Keratinocyte (primary cell): ENCODE data around the gene ANKS1B. TPM values are rescaled to one million over a fixed set of nuclear protein-coding genes. Genes with fewer than 3 reads are reported as not detected.

Experiments used
- DNase-seq: peaks from one replicate; pipeline ENCODE4 v3.0.0-alpha.2; 2011; ENCODE audit warnings: low read depth, missing footprints, low spot score
- FAIRE-seq: peaks from 2 replicates; lab custom pipeline; 2011; peaks lifted over from hg19 to GRCh38; lab: Jason Lieb, UNC
- H2AFZ ChIP-seq: 2 replicates; pipeline ENCODE4 v1.6.0; 2012; ENCODE audit warnings: low read length, control low read depth, inconsistent platforms; ENCODE audit not compliant: control insufficient read depth
- H3K27ac ChIP-seq: 2 replicates; pipeline ENCODE4 v1.5.1; 2011; ENCODE audit warnings: low read length; ENCODE audit not compliant: control insufficient read depth, insufficient read depth
- H3K27me3 ChIP-seq: 3 replicates; pipeline ENCODE4 v1.6.0; 2011; ENCODE audit warnings: low read length; ENCODE audit not compliant: control insufficient read depth, insufficient read depth; ENCODE audit errors: extremely low read depth
- H3K36me3 ChIP-seq, 2 experiments: 2 replicates in 1 of 2; 3 replicates in 1 of 2; pipeline ENCODE4 v1.5.1; 2011; ENCODE audit warnings: low read length in 2 of 2, mild to moderate bottlenecking in 1 of 2; ENCODE audit not compliant: control insufficient read depth in 2 of 2, insufficient read depth in 2 of 2; ENCODE audit errors: extremely low read depth in 1 of 2
- H3K4me1 ChIP-seq: 3 replicates; pipeline ENCODE4 v1.5.1; 2011; ENCODE audit warnings: low read length; ENCODE audit not compliant: control insufficient read depth, insufficient read depth; ENCODE audit errors: extremely low read depth
- H3K4me2 ChIP-seq: 3 replicates; pipeline ENCODE4 v1.6.0; 2011; ENCODE audit warnings: low read depth, low read length; ENCODE audit not compliant: control insufficient read depth, insufficient read depth; ENCODE audit errors: extremely low read depth
- H3K4me3 ChIP-seq, 3 experiments: fragments of 200-600 bp in 1 of 3; sonication (generic) in 1 of 3; 2 replicates in 2 of 3; 3 replicates in 1 of 3; pipeline ENCODE4 v1.5.1; 2011 to 2016; ENCODE audit warnings: low read length in 3 of 3, mild to moderate bottlenecking in 3 of 3, control low read depth in 2 of 3, inconsistent platforms in 1 of 3, low read depth in 1 of 3, mixed read lengths in 1 of 3, mixed run types in 1 of 3, moderate library complexity in 1 of 3; ENCODE audit not compliant: control insufficient read depth in 2 of 3, insufficient read depth in 2 of 3; ENCODE audit errors: extremely low read depth in 1 of 3
- H3K79me2 ChIP-seq: 2 replicates; pipeline ENCODE4 v1.6.0; 2012; ENCODE audit warnings: low read length; ENCODE audit not compliant: control insufficient read depth, insufficient read depth
- H3K9ac ChIP-seq: 3 replicates; pipeline ENCODE4 v1.6.0; 2011; ENCODE audit warnings: low read length; ENCODE audit not compliant: control insufficient read depth, insufficient read depth; ENCODE audit errors: extremely low read depth
- H3K9me1 ChIP-seq: 3 replicates; pipeline ENCODE4 v1.6.0; 2011; ENCODE audit warnings: low read length; ENCODE audit not compliant: control insufficient read depth, insufficient read depth; ENCODE audit errors: extremely low read depth
- H3K9me3 ChIP-seq: 2 replicates; pipeline ENCODE4 v1.5.1; 2012; ENCODE audit warnings: low read depth, low read length; ENCODE audit not compliant: control insufficient read depth
- H4K20me1 ChIP-seq: 3 replicates; pipeline ENCODE4 v1.6.0; 2011; ENCODE audit warnings: low read length; ENCODE audit not compliant: control insufficient read depth, insufficient read depth; ENCODE audit errors: extremely low read depth
- CTCF ChIP-seq, 3 experiments: IDR thresholded peaks in 1 of 3; conservative IDR thresholded peaks in 1 of 3; optimal IDR thresholded peaks in 1 of 3; 2 replicates in 2 of 3; 3 replicates in 1 of 3; pipeline versions ENCODE3 to v1.5.1; 2011; ENCODE audit warnings: low read length in 3 of 3, mild to moderate bottlenecking in 3 of 3, moderate library complexity in 2 of 3, control low read depth in 1 of 3, inconsistent platforms in 1 of 3; ENCODE audit not compliant: insufficient read depth in 2 of 3; ENCODE audit errors: extremely low read depth in 1 of 3
- EZH2 ChIP-seq: IDR thresholded peaks from one replicate; pipeline ENCODE4 v1.6.1; 2012; ENCODE audit warnings: inconsistent platforms, mild to moderate bottlenecking, low read length, moderate library complexity
- dilution Hi-C: fragments of 300-500 bp; cut with MboI; formaldehyde crosslinking; loops from one replicate; pipeline ENCODE4 v1.7.0; 2020; ENCODE audit warnings: low sequenced_read_pairs; ENCODE audit not compliant: extremely low pct_ligation_motif_present
- polyA plus RNA-seq, 5 experiments: library from polyadenylated mRNA; depleted of rRNA in 3 of 5; stranded (reverse) in 3 of 5; stranded (forward) in 1 of 5; unstranded in 1 of 5; fragments of >200 nt; gene quantifications; 1 replicate in 1 of 5; 2 replicates in 3 of 5; 3 replicates in 1 of 5; pipeline versions ENCODE4 v1.2.1 to v1.2.3, GENCODE V29; 2011 to 2012; ENCODE audit warnings: missing spikeins in 2 of 5, low read depth in 1 of 5, low replicate concordance in 1 of 5

The ANKS1B gene
- polyA plus RNA-seq, 1 donor (not counting 4 experiments of a cell fraction or from before 2014, with no cell fraction given), result not detected

- Histone ChIP-seq H3K27ac (no peak overlapping the region), H3K27me3 (no peaks in the 10 kb centered on the region), H3K4me3 (no peak overlapping the region), H3K36me3 (no peaks in the 10 kb centered on the region), H2AFZ (no peak overlapping the region), H3K4me1 (no peaks in the 10 kb centered on the region), H4K20me1 (no peaks in the 10 kb centered on the region), H3K79me2 (no peaks in the 10 kb centered on the region), H3K9ac (no peak overlapping the region), H3K9me3 (no peaks in the 10 kb centered on the region), H3K4me2 (no peak overlapping the region), H3K9me1 (no peaks in the 10 kb centered on the region)
- dilution Hi-C loops, result no loop called here
- DNase-seq (no peak), FAIRE-seq (no peak)
- TF ChIP-seq CTCF (optimal IDR thresholded peaks at IDR 0.05 in 1 of 3, IDR thresholded peaks at IDR 0.05 in 1 of 3, conservative IDR thresholded peaks at IDR 0.05 in 1 of 3; ENCODE audit: extremely low read depth in 1 of 3, insufficient read depth in 2 of 3, low read length in 3 of 3) (no peak), EZH2 (no peak)
Observed at GRCh38 chr12:99261256-99261655, 723.5 kb downstream of the ANKS1B start.

DNA sequence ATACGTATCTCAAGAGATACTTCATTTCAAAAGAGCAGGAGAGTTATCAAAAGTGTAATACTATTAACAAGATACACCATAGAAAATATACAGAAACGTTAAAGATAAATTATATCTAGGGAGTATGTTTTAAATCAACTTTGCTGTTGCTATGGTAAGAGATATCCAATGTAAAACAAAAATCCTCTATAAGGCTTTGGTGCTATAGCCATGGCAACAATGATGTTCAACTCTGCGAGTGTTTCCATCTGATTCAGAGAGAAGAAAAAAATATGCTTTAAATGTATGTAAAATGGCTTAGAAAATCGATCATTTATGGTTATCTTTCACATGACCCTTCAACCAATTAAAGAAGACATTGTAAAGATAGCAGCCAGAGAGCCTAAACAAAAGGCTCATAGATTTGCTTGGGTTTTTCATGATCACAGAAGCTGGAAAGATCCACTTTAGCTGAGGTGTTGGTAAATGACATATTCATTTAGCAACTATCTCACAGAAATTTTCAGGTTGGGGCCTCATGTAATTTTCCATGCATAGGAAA is 724.2 kb downstream of the ANKS1B start:
- dilution Hi-C loops, result no loop called here
- H3K4me3 ChIP-seq, result no peak overlapping the region
- H3K4me2 ChIP-seq, result no peak overlapping the region
- TF ChIP-seq CTCF (optimal IDR thresholded peaks at IDR 0.05 in 1 of 3, IDR thresholded peaks at IDR 0.05 in 1 of 3, conservative IDR thresholded peaks at IDR 0.05 in 1 of 3; ENCODE audit: extremely low read depth in 1 of 3, insufficient read depth in 2 of 3, low read length in 3 of 3) (no peak), EZH2 (no peak)
- FAIRE-seq, result no peak
- no peaks in the 10 kb centered on the region for H3K79me2 ChIP-seq
- no peaks in the 10 kb centered on the region for H3K9me3 ChIP-seq
- H3K9ac ChIP-seq, result no peak overlapping the region
- DNase-seq, result no peak
- H3K27ac ChIP-seq, result no peak overlapping the region
- no peaks in the 10 kb centered on the region for H3K36me3 ChIP-seq
- no peaks in the 10 kb centered on the region for H3K27me3 ChIP-seq
- no peak overlapping the region for H2AFZ ChIP-seq
- H3K9me1 ChIP-seq, result no peaks in the 10 kb centered on the region
- no peaks in the 10 kb centered on the region for H4K20me1 ChIP-seq
- no peaks in the 10 kb centered on the region for H3K4me1 ChIP-seq
